Tibial nerve (tissue), 4 donors: ENCODE results near the gene EMC8.

Experiments used
- EP300 ChIP-seq, 2 donors: sonication (generic); formaldehyde crosslinking; IDR thresholded peaks; one replicate each; pipeline ENCODE4 v1.6.1; 2017; ENCODE audit warnings: antibody characterized with exemption in 2 of 2, mild to moderate bottlenecking in 1 of 2
- POLR2A ChIP-seq, 2 donors: fragments of 450-650 bp; IDR thresholded peaks; one replicate each; pipeline ENCODE4 v1.6.1; 2017; ENCODE audit warnings: antibody characterized with exemption in 2 of 2, mild to moderate bottlenecking in 2 of 2, moderate library complexity in 2 of 2
- TF ChIP-seq, protein P1 (sequence below), 5 experiments: fragments of 200-600 bp in 3 of 5; fragments of 450-650 bp in 2 of 5; sonication (generic) in 3 of 5; IDR thresholded peaks; one replicate each; pipeline ENCODE4 v1.5.1; 2016 to 2019; ENCODE audit warnings: antibody characterized with exemption in 5 of 5, mild to moderate bottlenecking in 3 of 5, moderate library complexity in 2 of 5

DNA sequence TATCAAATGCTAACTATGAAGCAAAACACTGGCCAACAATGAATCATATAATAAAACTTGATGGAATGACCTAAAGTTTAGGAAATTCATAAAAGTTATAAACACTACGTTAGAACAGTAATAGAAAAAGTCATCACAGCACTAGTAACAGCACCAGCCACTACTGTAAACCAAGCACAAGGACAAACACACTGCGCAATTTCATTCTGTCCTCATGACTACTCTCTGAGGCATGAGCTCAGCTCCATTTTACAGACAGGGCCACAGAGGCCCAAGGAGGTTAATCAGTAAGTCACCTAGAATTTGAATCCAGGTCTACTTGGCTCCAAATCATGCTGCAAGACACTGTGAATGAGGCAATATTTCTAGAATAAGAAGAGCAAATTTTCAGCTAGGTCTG is 13.4 kb downstream of the EMC8 start:
- TF ChIP-seq, protein P1, sequence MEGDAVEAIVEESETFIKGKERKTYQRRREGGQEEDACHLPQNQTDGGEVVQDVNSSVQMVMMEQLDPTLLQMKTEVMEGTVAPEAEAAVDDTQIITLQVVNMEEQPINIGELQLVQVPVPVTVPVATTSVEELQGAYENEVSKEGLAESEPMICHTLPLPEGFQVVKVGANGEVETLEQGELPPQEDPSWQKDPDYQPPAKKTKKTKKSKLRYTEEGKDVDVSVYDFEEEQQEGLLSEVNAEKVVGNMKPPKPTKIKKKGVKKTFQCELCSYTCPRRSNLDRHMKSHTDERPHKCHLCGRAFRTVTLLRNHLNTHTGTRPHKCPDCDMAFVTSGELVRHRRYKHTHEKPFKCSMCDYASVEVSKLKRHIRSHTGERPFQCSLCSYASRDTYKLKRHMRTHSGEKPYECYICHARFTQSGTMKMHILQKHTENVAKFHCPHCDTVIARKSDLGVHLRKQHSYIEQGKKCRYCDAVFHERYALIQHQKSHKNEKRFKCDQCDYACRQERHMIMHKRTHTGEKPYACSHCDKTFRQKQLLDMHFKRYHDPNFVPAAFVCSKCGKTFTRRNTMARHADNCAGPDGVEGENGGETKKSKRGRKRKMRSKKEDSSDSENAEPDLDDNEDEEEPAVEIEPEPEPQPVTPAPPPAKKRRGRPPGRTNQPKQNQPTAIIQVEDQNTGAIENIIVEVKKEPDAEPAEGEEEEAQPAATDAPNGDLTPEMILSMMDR (IDR thresholded peaks at IDR 0.05): no peak
- TF ChIP-seq EP300 (IDR thresholded peaks at IDR 0.05) (no peak), POLR2A (IDR thresholded peaks at IDR 0.05) (no peak)
